Mucosa of descending colon (tissue), 3 donors: ENCODE measurements around the gene SPOCD1. TPM values are rescaled to one million over a fixed set of nuclear protein-coding genes. Genes with fewer than 3 reads are reported as not detected.
A peak's percentile ranks its signal among the peaks of the same experiment; 100 is the strongest.

Source experiments
- ATAC-seq: fragments of 200-7000 bp; cut with Tn5 transposase; one replicate; pipeline ENCODE4 v1.9.1; 2020; ENCODE audit warnings: mild to moderate bottlenecking, moderate library complexity
- DNase-seq, 3 donors: peaks; one replicate each; pipeline ENCODE4 v3.0.0-alpha.2; 2020
- H3K36me3 ChIP-seq: fragments of 200-600 bp; one replicate; pipeline ENCODE4 v1.8.0; 2021; ENCODE audit warnings: low read depth, mild to moderate bottlenecking
- H3K4me1 ChIP-seq: fragments of 200-600 bp; one replicate; pipeline ENCODE4 v1.8.0; 2021; ENCODE audit warnings: low read depth, mild to moderate bottlenecking
- H3K4me3 ChIP-seq: fragments of 200-600 bp; one replicate; pipeline ENCODE4 v1.8.0; 2021; ENCODE audit warnings: mild to moderate bottlenecking
- H3K9me3 ChIP-seq: fragments of 200-600 bp; one replicate; pipeline ENCODE4 v1.8.0; 2021; ENCODE audit warnings: mild to moderate bottlenecking
- CTCF ChIP-seq: fragments of 200-600 bp; IDR thresholded peaks from one replicate; pipeline ENCODE4 v1.8.0; 2022; ENCODE audit warnings: antibody characterized with exemption, mild to moderate bottlenecking
- intact Hi-C, 2 donors: fragments of 100-400 bp; cut with DNase I in 1 of 2; cut with micrococcal nuclease in 1 of 2; formaldehyde crosslinking; loops; one replicate each; pipeline versions ENCODE4 v1.11.0 to v1.11.1; 2022; cut with DNase I, micrococcal nuclease
- total RNA-seq, 3 donors: library from RNA; stranded (reverse); fragmentation: NEBNext Ultra II Directional in 2 of 3; extraction: Animal tissue kit (Norgen Biotek cat#: 25700) in 2 of 3; gene quantifications; one replicate each; pipeline versions ENCODE4 v1.2.1 to v1.2.4, GENCODE V29; 2021 to 2023
- donor health status: DM: no; HTN: no; CAD: no; lungs with moderate emphysema.
- donor health status: DM: no; HTN: no; CAD: no.
- donor health status: DM: no; HTN: yes; CAD: no.

SPOCD1 gene
- total RNA-seq, 3 donors from 2014 or later: 0.99 TPM; not detected in 2

DNA sequence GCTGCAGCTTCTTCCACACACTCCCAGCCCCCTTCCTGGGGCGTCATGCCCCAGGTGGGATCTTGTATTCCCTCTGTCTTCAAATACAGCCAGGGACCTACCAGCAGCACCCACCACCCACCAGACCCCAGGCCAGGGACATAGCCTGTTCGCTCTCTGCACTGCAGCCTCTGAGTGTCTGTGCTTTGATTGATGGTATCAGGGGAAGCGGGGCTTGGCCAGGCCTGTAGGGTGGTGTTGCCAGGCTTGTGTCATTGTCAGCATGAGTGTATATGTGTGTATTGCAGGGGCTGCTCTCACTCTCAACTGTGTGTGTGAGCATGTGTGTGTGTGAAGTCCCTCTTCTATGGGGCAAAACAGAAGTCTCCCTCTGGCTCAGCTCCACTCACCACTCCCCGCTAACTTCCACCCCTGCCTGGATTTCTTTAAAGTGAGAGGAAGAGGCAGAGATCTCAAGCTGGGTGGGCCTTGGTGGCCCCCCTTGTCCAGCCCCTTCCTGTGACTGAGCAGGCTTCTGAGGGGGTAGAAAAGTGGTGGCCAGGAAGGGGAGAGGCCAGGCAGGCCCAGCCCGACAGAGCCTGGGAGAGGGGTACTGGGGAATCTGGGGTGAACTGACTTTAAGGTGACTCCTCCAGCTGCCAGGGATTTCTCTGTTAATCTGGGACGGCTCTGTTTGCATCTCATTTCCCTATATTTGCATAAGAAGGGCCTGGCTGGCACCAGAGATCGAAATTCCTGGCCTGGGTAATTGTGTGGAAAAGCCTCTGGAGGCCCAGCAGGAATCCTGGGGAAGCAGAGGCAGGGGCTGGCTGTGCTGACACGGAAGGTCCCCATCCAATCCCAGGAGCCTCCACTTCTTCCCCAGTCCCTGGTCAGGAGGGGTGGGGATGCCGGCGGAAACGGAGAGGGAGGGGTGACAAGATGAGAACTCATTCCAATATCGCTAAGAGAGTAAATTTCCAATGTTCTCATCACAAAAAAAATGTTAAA, 33.1 kb downstream of the SPOCD1 start:
- DNase-seq: peak in 1 of 3 donors; percentile 12
- Histone ChIP-seq H3K9me3 (no peaks in the 10 kb centered on the region), H3K4me1 (no peaks in the 10 kb centered on the region), H3K36me3 (no peaks in the 10 kb centered on the region), H3K4me3 (no peak overlapping the region)
- no peak for ATAC-seq
- no peak for TF ChIP-seq CTCF
- intact Hi-C loops: no loop called here

DNA sequence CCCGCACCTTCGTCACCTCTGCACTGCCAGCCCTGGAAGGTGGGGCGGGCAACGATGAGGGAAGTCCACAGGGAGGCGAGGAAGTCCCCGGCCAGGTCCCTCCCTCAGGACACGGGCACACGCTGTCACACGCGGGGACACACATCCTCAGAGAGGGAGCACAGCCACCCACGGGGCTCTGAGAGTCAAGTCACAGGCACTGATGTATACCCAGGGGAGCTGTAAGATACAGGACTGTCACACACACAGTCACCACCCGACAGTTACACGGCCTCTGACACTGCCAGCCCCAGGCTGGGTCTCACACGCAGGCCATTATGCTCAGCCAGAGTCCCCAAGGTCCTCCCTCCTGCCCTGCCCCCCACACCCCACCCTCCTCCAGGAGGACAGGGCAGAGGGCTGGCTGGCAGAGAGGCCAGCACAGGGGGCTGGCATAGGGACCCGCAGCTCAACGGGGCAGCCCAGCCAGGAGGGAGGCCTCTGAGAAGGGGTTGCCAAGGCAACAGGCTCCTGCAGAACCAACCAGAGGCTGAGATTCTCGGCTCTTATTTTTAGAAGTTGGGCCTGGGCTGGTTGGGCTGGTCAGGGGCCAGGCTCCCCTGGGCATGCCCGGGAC, 34.0 kb downstream of the SPOCD1 start:
- no peak for TF ChIP-seq CTCF
- H3K4me1 ChIP-seq: no peaks in the 10 kb centered on the region
- no peak for ATAC-seq
- H3K4me3 ChIP-seq: no peak overlapping the region
- no peaks in the 10 kb centered on the region for H3K36me3 ChIP-seq
- H3K9me3 ChIP-seq: no peaks in the 10 kb centered on the region
- intact Hi-C loops: no loop called here
- DNase-seq: peak in 1 of 3 donors; percentile 17

DNA sequence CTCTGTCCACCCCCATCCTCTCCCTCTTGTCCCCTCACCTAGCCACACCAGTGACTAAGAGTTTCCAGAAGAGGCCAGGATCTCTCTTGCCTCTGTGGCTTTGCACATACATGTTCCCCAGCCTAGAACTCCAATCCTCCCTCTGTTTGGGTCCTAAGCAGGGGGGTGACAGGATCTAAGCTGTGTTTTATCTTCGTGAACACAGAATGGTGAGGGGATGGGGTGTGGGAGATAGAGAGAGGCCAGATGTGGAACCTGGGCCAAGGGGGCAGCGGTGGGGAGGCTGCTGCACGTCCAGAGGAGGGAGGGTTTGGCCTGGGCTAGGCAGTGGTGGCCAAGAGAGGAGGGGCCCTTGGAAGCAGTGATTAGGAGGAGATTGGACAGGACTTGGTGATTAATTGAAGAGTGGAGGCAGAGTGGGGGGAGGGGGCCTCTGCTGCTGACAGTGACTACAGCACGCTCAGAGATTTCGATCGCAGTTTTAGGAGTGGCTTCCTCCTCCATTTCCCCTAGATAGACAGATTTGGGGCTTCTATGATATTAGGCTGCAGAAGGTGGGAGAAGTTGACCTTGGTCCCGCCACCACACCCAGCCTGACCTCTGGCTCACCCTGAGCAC, 34.6 kb downstream of the SPOCD1 start:
- Histone ChIP-seq H3K4me3 (no peak overlapping the region), H3K9me3 (no peaks in the 10 kb centered on the region), H3K36me3 (no peaks in the 10 kb centered on the region), H3K4me1 (no peaks in the 10 kb centered on the region)
- TF ChIP-seq CTCF: no peak
- intact Hi-C loops: no loop called here
- no peak for DNase-seq
- ATAC-seq: no peak

- intact Hi-C loops: no loop called here
- TF ChIP-seq CTCF: no peak
- ATAC-seq: no peak
- Histone ChIP-seq H3K4me1 (no peaks in the 10 kb centered on the region), H3K36me3 (no peaks in the 10 kb centered on the region), H3K9me3 (no peaks in the 10 kb centered on the region), H3K4me3 (no peak overlapping the region)
- DNase-seq: no peak
Observed at GRCh38 chr1:31780632-31781031, 35.2 kb downstream of the SPOCD1 start.

- TF ChIP-seq CTCF: no peak
- intact Hi-C loops: no loop called here
- H3K9me3 ChIP-seq: no peaks in the 10 kb centered on the region
- DNase-seq (no peak), ATAC-seq (no peak)
- H3K4me1 ChIP-seq: no peaks in the 10 kb centered on the region
- H3K4me3 ChIP-seq: no peak overlapping the region
- no peaks in the 10 kb centered on the region for H3K36me3 ChIP-seq
Observed at GRCh38 chr1:31779687-31780086, 36.1 kb downstream of the SPOCD1 start.
